H9 (cell line): ENCODE data around the gene ZAP70. TPM values are rescaled to one million over a fixed set of nuclear protein-coding genes. Genes with fewer than 3 reads are reported as not detected.

Experiments
- DNase-seq: peaks from one replicate; pipeline ENCODE4 v3.0.0-alpha.2; 2017
- H2AFZ ChIP-seq: one replicate; pipeline ENCODE4 v1.6.1; 2013; ENCODE audit warnings: mild to moderate bottlenecking, low read length, control low read depth, moderate library complexity
- H2AK5ac ChIP-seq: 2 replicates; pipeline ENCODE4 v1.6.1; 2013; ENCODE audit warnings: low read length, control low read depth, mixed read lengths; ENCODE audit not compliant: insufficient read length
- H2BK120ac ChIP-seq: one replicate; pipeline ENCODE4 v1.6.1; 2013; ENCODE audit warnings: low read depth, mild to moderate bottlenecking, low read length, control low read depth, inconsistent platforms; ENCODE audit not compliant: poor library complexity, severe bottlenecking
- H2BK12ac ChIP-seq: 2 replicates; pipeline ENCODE4 v1.6.1; 2013; ENCODE audit warnings: low read length, control low read depth, mixed read lengths, low read depth; ENCODE audit not compliant: insufficient read length
- H2BK15ac ChIP-seq: 2 replicates; pipeline ENCODE4 v1.6.1; 2013; ENCODE audit warnings: low read depth, low read length, control low read depth
- H2BK20ac ChIP-seq: one replicate; pipeline ENCODE4 v1.6.1; 2013; ENCODE audit warnings: low read depth, mild to moderate bottlenecking, low read length, control low read depth, inconsistent platforms; ENCODE audit not compliant: poor library complexity, severe bottlenecking
- H2BK5ac ChIP-seq: 2 replicates; pipeline ENCODE4 v1.6.1; 2013; ENCODE audit warnings: low read length, control low read depth, mixed read lengths; ENCODE audit not compliant: insufficient read length
- H3K14ac ChIP-seq: 2 replicates; pipeline ENCODE4 v1.6.1; 2013; ENCODE audit warnings: low read length, control low read depth; ENCODE audit not compliant: insufficient read depth
- H3K18ac ChIP-seq: 2 replicates; pipeline ENCODE4 v1.6.1; 2013; ENCODE audit warnings: low read depth, mild to moderate bottlenecking, mixed read lengths, low read length, control low read depth; ENCODE audit not compliant: insufficient read length
- H3K23ac ChIP-seq: 2 replicates; pipeline ENCODE4 v1.6.1; 2013; ENCODE audit warnings: low read length, control low read depth, mixed read lengths, low read depth; ENCODE audit not compliant: insufficient read length
- H3K23me2 ChIP-seq: 2 replicates; pipeline ENCODE4 v1.6.1; 2013; ENCODE audit warnings: low read depth, mild to moderate bottlenecking, mixed read lengths, low read length, control low read depth; ENCODE audit not compliant: insufficient read length, poor library complexity, severe bottlenecking
- H3K27ac ChIP-seq: 2 replicates; pipeline ENCODE4 v1.5.1; 2013; ENCODE audit warnings: low read length, control low read depth, mixed read lengths, low read depth; ENCODE audit not compliant: insufficient read length
- H3K27me3 ChIP-seq: 2 replicates; pipeline ENCODE4 v1.6.1; 2013; ENCODE audit warnings: low read length, control low read depth, inconsistent platforms; ENCODE audit not compliant: insufficient read depth
- H3K4ac ChIP-seq: 2 replicates; pipeline ENCODE4 v1.6.1; 2013; ENCODE audit warnings: low read depth, mild to moderate bottlenecking, control low read depth, inconsistent platforms, low read length, moderate library complexity
- H3K4me1 ChIP-seq: 2 replicates; pipeline ENCODE4 v1.6.1; 2013; ENCODE audit warnings: low read length, control low read depth, inconsistent platforms; ENCODE audit not compliant: insufficient read depth
- H3K4me2 ChIP-seq: 2 replicates; pipeline ENCODE4 v1.6.1; 2013; ENCODE audit warnings: low read length, control low read depth, mixed read lengths; ENCODE audit not compliant: insufficient read length, insufficient read depth
- H3K56ac ChIP-seq: 2 replicates; pipeline ENCODE4 v1.6.1; 2013; ENCODE audit warnings: low read depth, mild to moderate bottlenecking, mixed read lengths, low read length, control low read depth; ENCODE audit not compliant: insufficient read length
- H3K79me1 ChIP-seq: 2 replicates; pipeline ENCODE4 v1.6.1; 2013; ENCODE audit warnings: low read depth, mild to moderate bottlenecking, moderate library complexity, low read length, control low read depth, inconsistent platforms; ENCODE audit not compliant: insufficient read depth, poor library complexity, severe bottlenecking
- H3K79me2 ChIP-seq: 2 replicates; pipeline ENCODE4 v1.6.1; 2013; ENCODE audit warnings: low read length, control low read depth, inconsistent platforms; ENCODE audit not compliant: insufficient read depth
- H3K9ac ChIP-seq: 2 replicates; pipeline ENCODE4 v1.6.1; 2013; ENCODE audit warnings: low read length, control low read depth, mixed read lengths; ENCODE audit not compliant: insufficient read length; ENCODE audit errors: extremely low read depth
- H3K9me3 ChIP-seq: one replicate; pipeline ENCODE4 v1.6.1; 2013; ENCODE audit warnings: low read depth, low read length, inconsistent platforms; ENCODE audit not compliant: control insufficient read depth
- H3T11ph ChIP-seq: one replicate; pipeline ENCODE4 v1.6.1; 2013; ENCODE audit warnings: mild to moderate bottlenecking, low read length, control low read depth, inconsistent platforms
- H4K20me1 ChIP-seq: one replicate; pipeline ENCODE4 v1.6.1; 2013; ENCODE audit not compliant: control insufficient read depth, insufficient read length, insufficient read depth
- H4K5ac ChIP-seq: 2 replicates; pipeline ENCODE4 v1.6.1; 2013; ENCODE audit warnings: low read depth, mild to moderate bottlenecking, mixed read lengths, low read length, control low read depth; ENCODE audit not compliant: insufficient read length
- H4K8ac ChIP-seq: replicated peaks from 2 replicates; pipeline ENCODE4 v1.6.1; 2013; ENCODE audit warnings: low read length, control low read depth, mixed read lengths, low read depth; ENCODE audit not compliant: insufficient read length
- H4K91ac ChIP-seq: 2 replicates; pipeline ENCODE4 v1.6.1; 2013; ENCODE audit warnings: low read depth, mild to moderate bottlenecking, moderate library complexity, mixed read lengths, low read length, control low read depth; ENCODE audit not compliant: insufficient read length
- H3K27ac Mint-ChIP-seq, 3 experiments: 2 replicates in 2 of 3; 3 replicates in 1 of 3; pipeline ENCODE4 v1.8.0; 2020 to 2021; ENCODE audit warnings: mixed read lengths in 3 of 3, mild to moderate bottlenecking in 1 of 3, moderate library complexity in 1 of 3
- H3K27me3 Mint-ChIP-seq: 2 replicates; pipeline ENCODE4 v1.8.0; 2021; ENCODE audit warnings: low read depth, mild to moderate bottlenecking, moderate library complexity, mixed read lengths
- H3K36me3 Mint-ChIP-seq, 3 experiments: 2 replicates in 2 of 3; 3 replicates in 1 of 3; pipeline ENCODE4 v1.8.0; 2020 to 2021; ENCODE audit warnings: low read depth in 3 of 3, mixed read lengths in 3 of 3; ENCODE audit not compliant: insufficient read depth in 1 of 3
- H3K4me1 Mint-ChIP-seq, 2 experiments: 2 replicates each; pipeline ENCODE4 v1.8.0; 2020; ENCODE audit warnings: mixed read lengths in 2 of 2
- H3K4me3 Mint-ChIP-seq, 2 experiments: 2 replicates in 1 of 2; 3 replicates in 1 of 2; pipeline ENCODE4 v1.8.0; 2020 to 2021; ENCODE audit warnings: mild to moderate bottlenecking in 2 of 2, mixed read lengths in 2 of 2, moderate library complexity in 1 of 2
- H3K9me3 Mint-ChIP-seq, 2 experiments: 2 replicates in 1 of 2; 3 replicates in 1 of 2; pipeline ENCODE4 v1.8.0; 2020; ENCODE audit warnings: mild to moderate bottlenecking in 2 of 2, mixed read lengths in 2 of 2, moderate library complexity in 1 of 2
- CTCF ChIP-seq: fragments of 200-600 bp; sonication (generic); conservative IDR thresholded peaks from 3 replicates; pipeline ENCODE4 v1.8.0; 2021; ENCODE audit warnings: antibody characterized with exemption, mild to moderate bottlenecking
- WGBS: extraction: QIAGEN DNeasy Blood & Tissue Kit; methylation state at CpG from one replicate; pipeline ENCODE4 v1.1.7; 2013; ENCODE audit warnings: missing lambda C conversion rate, low lambda C conversion rate, mixed read lengths; ENCODE audit not compliant: insufficient read length; ENCODE audit errors: extremely low coverage; 5-methylcytosine and 5-hydroxymethylcytosine counted together
- total RNA-seq: library from RNA; stranded (reverse); gene quantifications from 2 replicates; pipeline ENCODE4 v1.2.1, GENCODE V29; 2021

ZAP70 gene
- total RNA-seq, 1 experiment from 2014 or later = 0.24 TPM

- Mint-ChIP-seq H3K4me1 (peaks cover 26 to 27% of the 10 kb centered on the region in 2 experiments), H3K9me3 (no peaks in the 10 kb centered on the region; a peak in 1 of 5 replicates), H3K4me3 (no peak overlapping the region; a peak in 1 of 5 replicates), H3K27me3 (peaks cover 5% of the 10 kb centered on the region), H3K27ac (no peak overlapping the region; a peak in 1 of 7 replicates), H3K36me3 (no peaks in the 10 kb centered on the region; a peak in 1 of 7 replicates)
- no peak overlapping the region for H2AFZ ChIP-seq
- H3K56ac ChIP-seq = no peak overlapping the region
- no peak overlapping the region for H2BK5ac ChIP-seq
- no peak for DNase-seq
- H2BK120ac ChIP-seq = no peak overlapping the region
- H3K79me2 ChIP-seq = no peaks in the 10 kb centered on the region
- H3K9ac ChIP-seq = no peak overlapping the region
- no CpG with 5 or more reads among the region's 21 CpGs for WGBS
- no peak overlapping the region for H4K5ac ChIP-seq
- no peak overlapping the region for H3T11ph ChIP-seq
- H2BK12ac ChIP-seq = no peak overlapping the region
- H3K4ac ChIP-seq = no peak overlapping the region
- no peak for TF ChIP-seq CTCF
- no peak overlapping the region; the same call in 1 of the 2 replicates for H3K14ac ChIP-seq
- H4K91ac ChIP-seq = no peak overlapping the region
- H4K8ac ChIP-seq = no peak overlapping the region
- no peak overlapping the region for H3K4me2 ChIP-seq
- no peak overlapping the region for H2BK15ac ChIP-seq
- peaks cover 6% of the 10 kb centered on the region for H3K4me1 ChIP-seq
- no peaks in the 10 kb centered on the region for H3K9me3 ChIP-seq
- H3K23ac ChIP-seq = no peak overlapping the region
- H3K79me1 ChIP-seq = no peaks in the 10 kb centered on the region
- no peak overlapping the region for H2BK20ac ChIP-seq
- no peaks in the 10 kb centered on the region for H4K20me1 ChIP-seq
- H3K27me3 ChIP-seq = no peaks in the 10 kb centered on the region
- H3K27ac ChIP-seq = no peak overlapping the region
- H3K23me2 ChIP-seq = no peaks in the 10 kb centered on the region
- no peak overlapping the region for H3K18ac ChIP-seq
- no peak overlapping the region for H2AK5ac ChIP-seq
Observed at GRCh38 chr2:97716695-97717612, 3.6 kb downstream of the ZAP70 start.
